ENCODE results near the gene TMEM63A. TPM values are rescaled to one million over a fixed set of nuclear protein-coding genes. Genes with fewer than 3 reads are reported as not detected.
"Not testable (repeated sequence)": the region's sequence is repeated elsewhere in the genome, so short reads cannot be mapped to it uniquely, and the experiment has no call there.

The TMEM63A gene
- total RNA-seq, 1 experiment from 2014 or later = 4.0 TPM

GRCh38 chr1:225820522-225821120 lies 61.6 kb downstream of the TMEM63A start:
- DNase-seq (ENCODE audit: low spot score) = no peak

DNA sequence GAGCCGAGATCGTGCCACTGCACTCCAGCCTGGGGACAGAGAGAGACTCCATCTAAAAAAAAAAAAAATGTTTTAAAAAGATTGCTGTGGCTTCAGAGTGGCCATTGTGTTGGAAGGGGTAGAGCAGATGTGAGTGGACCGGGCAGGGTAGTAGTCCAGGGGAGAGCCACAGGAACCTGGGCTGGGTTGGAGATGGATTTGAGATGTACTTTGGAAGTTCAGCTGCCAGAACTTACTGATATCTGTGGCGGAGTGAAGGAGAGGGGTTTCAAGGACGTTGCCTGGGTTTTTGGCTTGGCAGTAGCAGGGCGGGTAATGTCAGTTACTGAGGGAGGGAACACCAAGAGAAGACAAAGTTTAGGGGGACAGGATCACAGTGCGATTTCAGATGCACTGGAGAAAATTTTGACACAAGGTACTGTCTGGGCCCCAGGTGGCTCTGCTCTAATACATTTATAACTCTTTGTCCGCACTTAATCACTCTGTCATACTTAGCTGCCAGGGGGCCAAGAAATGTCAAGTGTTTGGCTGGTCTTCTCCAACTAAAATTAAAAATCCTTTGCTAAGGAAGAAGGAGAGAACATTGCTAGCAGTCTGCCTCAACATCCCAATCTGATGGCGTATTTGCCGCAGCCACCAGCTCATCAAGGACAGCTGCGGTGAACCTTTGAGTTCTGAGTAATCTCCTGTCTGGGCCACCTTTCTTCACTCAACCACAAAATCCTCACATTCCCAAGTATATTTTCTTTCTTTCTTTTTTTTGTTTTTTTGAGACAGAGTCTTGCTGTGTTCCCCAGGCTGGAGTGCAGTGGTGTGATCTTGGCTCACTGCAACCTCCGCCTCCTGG lies 62.6 kb downstream of the TMEM63A start:
- no peak for DNase-seq (ENCODE audit: low spot score)

GRCh38 chr1:225818229-225818628 lies 64.0 kb downstream of the TMEM63A start:
- DNase-seq (ENCODE audit: low spot score) = no peak

- peak; percentile 96 for DNase-seq (ENCODE audit: low spot score)
Measured at GRCh38 chr1:225817611-225818061, 64.5 kb downstream of the TMEM63A start.

DNA sequence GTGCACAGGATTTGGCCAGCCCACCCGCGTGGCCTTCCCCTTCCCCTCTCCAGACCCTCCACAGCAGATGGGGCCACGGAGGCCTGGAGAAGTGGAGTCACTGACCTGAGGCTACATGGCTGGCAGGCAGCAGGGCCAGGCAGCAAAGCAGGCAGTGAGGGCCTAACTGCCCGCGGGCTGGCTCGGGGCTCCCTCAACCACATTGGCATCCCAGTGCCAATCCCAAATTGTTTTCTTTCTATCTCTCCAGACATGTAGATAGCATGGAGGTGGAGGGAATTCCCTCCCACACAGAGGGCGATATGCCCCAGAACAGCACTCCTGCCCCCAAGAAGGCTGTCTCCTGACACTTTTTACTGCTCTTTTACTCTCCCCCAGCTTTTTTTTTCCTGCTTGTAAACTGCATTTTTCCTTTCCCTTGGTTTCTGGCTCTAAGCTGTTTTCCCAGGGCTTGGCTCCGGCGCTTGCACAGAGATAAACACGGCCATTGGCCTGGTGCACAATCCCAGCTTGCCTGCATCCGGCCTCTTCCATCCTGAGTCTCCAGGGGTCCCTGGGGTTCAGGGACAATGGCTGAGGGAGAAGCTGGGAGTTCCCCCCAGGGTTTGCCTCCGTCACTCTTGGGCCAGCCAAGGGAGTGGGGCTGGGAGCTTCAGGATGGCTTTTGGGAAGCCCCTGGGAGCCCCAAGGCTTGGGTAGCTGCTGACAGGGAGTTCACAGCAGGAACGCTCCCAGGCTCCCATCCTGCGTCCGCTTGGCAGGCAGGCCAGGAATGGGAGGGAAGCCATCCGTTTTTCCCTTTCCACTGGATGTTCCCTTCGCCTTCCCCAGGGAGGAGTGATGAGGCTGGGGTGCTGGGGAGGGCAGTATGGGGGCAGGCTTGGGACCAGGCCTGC lies 65.3 kb downstream of the TMEM63A start:
- no peak for DNase-seq (ENCODE audit: low spot score)

DNA sequence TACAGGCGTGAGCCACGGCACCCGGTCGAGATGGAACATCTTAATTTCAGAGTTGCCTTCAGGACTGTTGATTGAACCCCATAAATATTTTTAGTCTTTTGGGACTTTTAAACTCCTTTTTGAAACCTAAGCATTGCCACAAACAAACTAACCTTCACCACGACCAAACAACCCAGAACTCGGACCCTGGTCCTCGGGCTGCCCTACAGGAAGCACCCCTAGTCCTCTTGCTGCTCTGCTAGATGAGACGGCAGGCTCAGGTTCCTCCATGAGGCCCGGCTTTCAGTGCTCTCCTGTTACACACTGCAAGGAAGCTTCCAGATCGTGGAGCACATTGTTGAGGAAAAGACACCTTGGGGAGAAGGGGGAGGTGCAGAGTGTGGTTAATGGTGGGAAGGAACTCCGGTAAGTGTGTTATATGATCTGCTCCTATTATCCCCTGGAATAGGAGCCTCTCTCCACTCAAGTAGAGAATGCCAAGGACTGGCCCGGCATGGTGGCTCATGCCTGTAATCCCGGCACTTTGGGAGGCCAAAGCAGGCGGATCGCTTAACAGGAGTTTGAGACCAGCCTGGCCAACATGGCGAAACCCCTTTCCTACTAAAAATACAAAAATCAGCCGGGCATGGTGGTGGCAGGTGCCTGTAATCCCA lies 66.5 kb downstream of the TMEM63A start:
- DNase-seq (ENCODE audit: low spot score) = no peak

- not testable (repeated sequence) for DNase-seq (ENCODE audit: low spot score)
Measured at GRCh38 chr1:225815090-225815489, 67.1 kb downstream of the TMEM63A start.

DNA sequence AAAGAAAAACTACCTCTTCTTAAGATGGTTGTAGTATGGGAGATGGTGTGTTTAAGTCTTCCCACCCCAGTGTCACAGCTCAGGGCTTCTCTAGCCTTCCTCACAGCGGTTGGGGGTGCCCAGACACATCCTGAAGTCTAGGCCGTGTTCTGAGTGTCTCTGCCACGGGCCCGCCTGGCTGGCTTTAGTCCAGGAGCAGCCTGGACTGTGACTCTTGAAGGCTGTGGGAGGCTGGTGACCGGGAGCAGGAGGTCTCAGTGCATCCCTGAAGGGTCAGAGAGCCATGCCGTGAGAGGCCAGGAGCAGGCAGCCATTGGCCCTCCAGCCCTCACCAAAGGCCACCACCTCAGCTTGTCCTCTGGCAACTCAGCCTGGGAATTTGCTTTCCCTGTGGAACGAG lies 67.8 kb downstream of the TMEM63A start:
- DNase-seq (ENCODE audit: low spot score) = no peak

DNA sequence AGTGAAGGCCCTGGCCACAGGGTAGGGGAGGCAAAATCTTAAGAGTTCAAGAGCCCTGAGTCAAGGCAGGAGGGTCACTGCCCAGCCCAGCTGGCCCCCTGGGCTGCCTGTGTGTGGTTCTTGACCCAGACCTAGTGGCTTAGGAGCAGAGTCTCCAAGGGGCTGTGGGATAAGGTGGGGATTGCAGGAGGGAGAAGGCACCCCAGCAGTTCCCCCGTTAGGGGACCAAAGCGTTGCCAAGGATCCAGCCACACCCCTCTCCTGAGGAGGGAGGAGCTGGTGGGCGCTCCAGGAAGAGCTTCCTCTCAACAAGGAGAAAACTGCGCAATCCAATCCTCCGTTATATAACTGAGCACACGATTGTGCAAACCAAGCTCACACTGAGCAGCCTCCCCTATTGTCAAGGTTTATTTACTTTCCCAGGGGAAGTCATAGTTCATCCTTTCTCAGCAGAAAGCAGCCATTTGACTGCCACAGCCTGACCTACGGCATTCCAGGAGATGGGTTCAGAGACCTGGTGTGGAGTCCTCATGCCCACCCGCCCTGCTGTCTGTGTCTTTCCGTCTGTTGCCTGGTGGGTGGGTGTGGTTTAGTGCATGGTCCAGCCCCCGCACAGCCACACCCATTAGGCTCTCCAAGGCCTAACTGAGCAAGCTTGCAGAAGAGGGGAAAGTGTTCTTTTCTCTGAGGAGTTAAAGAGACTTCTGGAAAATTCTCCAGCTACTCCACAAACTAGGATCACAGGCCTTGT lies 68.8 kb downstream of the TMEM63A start:
- peak; percentile 89 for DNase-seq (ENCODE audit: low spot score)

GRCh38 chr1:225812488-225813213 lies 69.5 kb downstream of the TMEM63A start:
- DNase-seq (ENCODE audit: low spot score) = no peak

DNA sequence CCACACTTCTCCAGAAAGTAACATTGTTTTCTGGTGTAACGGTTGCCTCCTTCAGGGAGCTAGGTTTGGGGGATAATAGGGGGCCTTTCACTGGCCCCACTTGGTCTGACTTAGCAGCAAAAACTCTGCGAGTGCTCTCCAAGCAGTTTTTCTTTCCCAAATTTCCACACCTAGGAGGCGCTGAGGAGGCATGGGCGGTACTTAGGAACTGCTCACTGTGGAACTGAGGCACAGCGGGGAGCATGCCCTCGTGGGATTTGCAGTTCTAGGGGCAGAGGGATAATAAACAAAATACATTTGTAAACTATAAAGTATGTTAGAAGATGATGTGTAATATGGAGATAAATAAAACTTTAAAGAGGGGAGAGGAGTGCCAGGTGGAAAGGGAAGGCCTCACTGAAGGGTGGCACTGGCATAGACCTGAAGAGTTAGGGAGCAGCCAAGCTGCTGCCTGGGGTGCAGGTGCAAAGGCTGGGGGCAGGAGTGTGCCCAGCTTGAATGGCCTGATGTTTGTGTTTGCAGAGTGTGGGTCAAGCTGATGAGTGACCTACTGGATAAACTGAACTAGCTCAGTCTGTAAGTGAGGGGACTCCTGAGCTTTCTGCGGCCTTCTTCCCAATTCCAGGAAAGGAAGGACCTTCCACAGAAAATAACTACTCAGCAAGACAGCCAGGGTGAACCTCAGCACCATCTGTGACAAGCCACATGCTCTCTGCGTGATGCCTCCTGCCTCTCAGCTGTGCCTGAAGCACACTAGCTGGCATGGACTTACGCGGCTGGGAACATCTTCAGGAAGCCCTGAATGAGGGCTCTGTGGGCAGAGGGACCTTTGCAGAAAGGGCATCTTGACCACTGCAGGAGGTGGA lies 70.3 kb downstream of the TMEM63A start:
- DNase-seq (ENCODE audit: low spot score) = no peak

- DNase-seq (ENCODE audit: low spot score) = not testable (repeated sequence)
Measured at GRCh38 chr1:225810579-225811538, 71.3 kb downstream of the TMEM63A start.

- DNase-seq (ENCODE audit: low spot score) = peak; percentile 73
Measured at GRCh38 chr1:225809842-225810578, 72.2 kb downstream of the TMEM63A start, which contains the start of gene EPHX1. Gene EPHX1 (plus strand): TSS chr1:225810124. CDS start chr1:225828730, 18,606 bp downstream.

DNA sequence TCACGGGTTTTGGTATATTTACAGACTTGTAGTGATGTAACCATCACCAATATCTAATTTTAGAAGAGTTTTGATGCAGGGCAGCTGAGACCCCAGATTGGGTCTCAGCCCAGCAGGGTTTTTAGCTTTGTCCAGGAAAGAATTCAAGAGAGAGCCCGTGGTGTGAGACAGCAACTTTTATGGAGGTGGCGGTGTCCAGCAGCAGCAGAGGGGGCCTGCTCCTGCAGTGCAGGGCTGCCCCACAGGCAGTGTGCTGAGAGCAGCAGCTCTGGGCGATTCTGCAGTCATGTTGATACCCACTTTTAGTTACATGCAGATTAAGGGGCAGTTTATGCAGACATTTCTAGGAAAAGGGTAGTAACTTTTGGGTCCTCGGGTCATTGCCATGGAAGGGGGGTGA lies 74.0 kb downstream of the TMEM63A start:
- DNase-seq (ENCODE audit: low spot score) = no peak

- DNase-seq (ENCODE audit: low spot score) = not testable (repeated sequence)
Measured at GRCh38 chr1:225806736-225807135, 75.4 kb downstream of the TMEM63A start.

GRCh38 chr1:225806249-225806648 lies 75.9 kb downstream of the TMEM63A start:
- no peak for DNase-seq (ENCODE audit: low spot score)

DNA sequence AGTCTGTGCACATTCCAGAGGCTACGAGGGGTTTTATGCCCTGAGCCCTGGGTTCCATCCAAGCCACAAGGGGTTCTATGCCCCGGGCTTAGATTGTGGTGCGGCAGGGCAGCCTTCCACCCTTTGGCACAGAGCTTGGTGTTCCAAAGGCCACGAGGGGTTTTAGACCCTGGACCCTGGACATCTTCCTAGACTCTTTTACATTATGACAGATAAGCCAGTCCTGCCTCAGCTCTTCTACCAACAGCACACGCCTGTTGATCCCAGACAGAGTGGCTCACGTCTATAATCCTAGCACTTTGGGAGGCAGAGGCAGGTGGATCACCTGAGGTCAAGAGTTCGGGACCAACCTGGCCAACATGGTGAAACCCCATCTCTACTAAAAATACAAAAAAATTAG lies 81.0 kb downstream of the TMEM63A start:
- not testable (repeated sequence) for DNase-seq (ENCODE audit: low spot score)
